HUDEP-2 (cell line): ENCODE measurements around the gene VOPP1.
"Not testable (repeated sequence)": the region's sequence is repeated elsewhere in the genome, so short reads cannot be mapped to it uniquely, and the experiment has no call there.

ENCODE experiments used
- DNase-seq, 76 experiments: peaks; one replicate each; lab custom pipeline; 2025; ENCODE audit not compliant: unreplicated experiment in 76 of 76; lab: John Stamatoyannopoulos, UW

The VOPP1 gene

GRCh38 chr7:55515569-55516279 is 56.6 kb downstream of the VOPP1 start:
- DNase-seq = no peak

- no peak for DNase-seq
Observed at GRCh38 chr7:55514546-55515265, 57.6 kb downstream of the VOPP1 start.

GRCh38 chr7:55513868-55514267 is 58.4 kb downstream of the VOPP1 start:
- no peak for DNase-seq

GRCh38 chr7:55512635-55513191 is 59.6 kb downstream of the VOPP1 start:
- no peak for DNase-seq

GRCh38 chr7:55510621-55511020 is 61.7 kb downstream of the VOPP1 start:
- no peak for DNase-seq

DNA sequence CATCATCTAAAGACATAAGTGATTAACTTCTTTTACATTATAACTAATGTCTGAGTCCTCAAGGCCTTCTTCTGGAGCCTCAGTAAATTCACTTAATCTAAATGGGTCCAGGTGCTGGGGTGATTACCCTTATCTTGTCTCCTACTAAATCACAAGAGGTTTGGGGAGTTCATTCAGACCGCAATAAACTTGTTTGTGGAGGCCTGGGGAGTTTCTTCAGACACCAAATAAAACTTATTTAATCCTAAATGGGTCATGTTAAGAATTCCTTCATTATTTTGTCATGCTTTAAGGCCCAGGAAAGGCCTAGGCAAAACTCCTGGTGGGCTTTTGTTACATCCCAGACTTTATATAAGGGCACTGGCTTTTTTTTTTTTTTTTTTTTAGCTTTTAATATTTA is 62.1 kb downstream of the VOPP1 start:
- not testable (repeated sequence) for DNase-seq

DNA sequence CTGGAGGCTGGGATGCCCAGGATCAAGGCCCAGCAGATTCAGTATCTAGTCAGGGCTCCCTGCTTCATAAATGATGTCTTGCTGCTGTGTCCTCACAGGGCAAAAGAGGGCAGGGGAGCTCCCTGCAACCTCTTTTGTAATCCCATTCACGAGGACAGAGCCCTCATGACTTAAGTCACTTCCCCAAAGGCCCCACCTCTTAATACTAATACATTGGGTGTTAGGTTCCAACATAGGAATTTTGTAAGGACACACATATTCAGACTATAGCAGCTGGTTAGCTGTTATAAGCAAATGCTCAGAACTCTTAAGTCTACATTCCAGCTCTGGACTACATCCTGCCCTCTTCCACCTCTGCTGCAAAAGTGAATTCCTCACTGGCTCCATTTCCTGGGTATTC is 63.0 kb downstream of the VOPP1 start:
- no peak for DNase-seq

- no peak for DNase-seq
Observed at GRCh38 chr7:55508221-55509011, 63.9 kb downstream of the VOPP1 start.

DNA sequence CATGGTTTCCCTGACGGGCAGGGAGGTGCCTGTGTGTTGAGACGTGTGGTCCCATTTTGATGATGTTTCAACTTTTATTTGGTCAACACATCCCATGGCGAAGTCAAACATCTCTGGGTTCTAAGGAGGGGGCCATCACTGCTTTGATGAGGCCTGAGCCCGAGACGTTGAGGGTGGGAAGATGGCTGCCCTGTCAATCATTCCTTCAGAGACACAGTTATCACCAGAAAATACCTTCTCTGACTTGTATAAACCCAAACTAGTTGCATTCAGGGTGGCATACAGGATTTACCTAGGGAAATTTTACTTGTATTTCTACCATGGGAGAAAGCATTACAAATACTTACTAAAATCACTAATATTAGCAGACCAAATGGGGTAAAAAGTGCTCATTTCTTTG is 64.6 kb downstream of the VOPP1 start:
- no peak for DNase-seq

DNA sequence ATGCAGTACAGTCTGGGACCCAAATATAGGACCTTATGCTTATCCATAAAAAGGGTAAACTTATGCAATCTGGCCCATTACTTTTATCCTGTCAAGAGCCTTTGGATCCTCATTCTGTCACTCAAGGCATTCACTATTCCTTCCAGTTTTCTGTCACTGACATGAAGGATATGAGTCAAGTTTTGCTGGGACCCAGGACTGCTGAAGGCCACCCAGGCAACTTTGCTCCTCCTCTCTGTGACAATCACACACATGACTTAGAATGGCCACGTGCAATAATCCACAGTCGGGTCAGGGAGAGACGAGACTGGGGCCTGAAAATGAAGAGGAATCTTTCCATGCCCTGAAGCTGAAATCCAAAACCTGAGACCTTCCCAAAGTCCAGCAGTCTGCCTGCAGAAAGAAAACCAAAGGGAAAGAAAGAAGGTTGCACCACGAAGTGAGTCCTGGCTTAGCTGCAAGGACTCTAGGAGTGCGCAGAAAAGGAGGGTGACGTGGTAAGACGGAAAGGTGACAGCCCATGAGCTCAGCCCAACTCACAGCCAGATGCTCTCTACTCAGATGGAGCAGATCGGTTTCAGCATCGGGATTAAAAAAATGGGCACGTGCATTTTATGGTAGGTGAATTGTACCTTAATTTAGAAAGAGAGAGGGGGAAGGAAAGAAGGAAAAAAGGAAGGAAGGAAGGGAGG is 67.2 kb downstream of the VOPP1 start:
- DNase-seq = no peak

DNA sequence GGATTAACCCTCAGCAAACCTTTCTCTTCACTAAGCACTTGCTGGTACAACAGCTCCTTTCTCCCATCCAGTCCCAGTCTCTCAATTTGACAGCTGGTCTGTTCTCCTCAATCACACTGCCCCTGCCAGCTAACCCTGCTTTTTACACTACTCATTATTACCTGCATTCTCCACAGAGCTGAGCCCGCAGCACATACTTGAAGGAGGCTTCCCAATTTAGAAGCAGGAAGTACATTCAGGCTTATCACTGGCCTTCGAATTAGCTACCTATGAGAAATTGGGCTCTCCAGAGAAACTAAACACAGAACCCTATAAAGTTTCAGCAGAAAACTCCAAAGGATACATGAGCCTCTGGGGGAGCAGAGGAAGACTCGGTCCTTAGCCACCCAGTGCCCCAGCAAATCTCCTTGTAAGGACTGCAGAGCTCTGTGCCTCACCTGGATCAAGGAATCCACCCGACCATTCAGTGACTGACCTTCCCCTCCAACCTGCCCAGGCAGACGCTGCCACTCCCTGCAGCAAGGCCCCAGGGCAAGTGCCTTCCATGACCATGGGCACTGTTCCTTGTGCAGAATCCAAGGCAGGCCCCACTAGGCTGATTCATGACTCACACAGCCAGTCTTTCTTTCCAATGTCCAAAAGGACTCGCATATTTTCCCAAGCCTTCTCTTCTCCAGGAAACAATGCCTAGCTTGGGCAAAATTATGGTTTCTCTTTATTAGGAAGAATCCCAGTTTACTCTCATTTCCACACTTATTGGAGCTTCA is 68.0 kb downstream of the VOPP1 start:
- DNase-seq = no peak

- DNase-seq = no peak
Observed at GRCh38 chr7:55502858-55503440, 69.4 kb downstream of the VOPP1 start.

GRCh38 chr7:55502124-55502857 is 70.0 kb downstream of the VOPP1 start:
- no peak for DNase-seq

DNA sequence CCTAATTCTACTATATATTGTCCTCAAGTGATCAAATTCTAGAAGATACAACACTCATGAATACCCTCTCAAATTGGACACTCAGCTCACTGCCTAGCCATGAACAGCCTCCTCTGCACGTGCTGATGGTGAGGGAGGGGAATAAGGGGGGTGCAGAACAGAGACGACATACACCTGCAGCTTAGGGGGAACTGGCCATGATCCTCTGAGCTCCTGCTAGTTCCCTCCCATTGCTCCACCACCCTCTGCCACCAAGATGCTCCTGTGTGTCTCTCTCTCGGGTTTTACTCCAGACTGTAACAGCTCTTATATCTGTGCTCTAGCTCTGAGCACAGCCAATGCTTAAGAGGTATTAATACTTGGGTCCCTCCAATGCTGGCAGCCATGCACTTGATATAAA is 70.7 kb downstream of the VOPP1 start:
- DNase-seq = no peak

DNA sequence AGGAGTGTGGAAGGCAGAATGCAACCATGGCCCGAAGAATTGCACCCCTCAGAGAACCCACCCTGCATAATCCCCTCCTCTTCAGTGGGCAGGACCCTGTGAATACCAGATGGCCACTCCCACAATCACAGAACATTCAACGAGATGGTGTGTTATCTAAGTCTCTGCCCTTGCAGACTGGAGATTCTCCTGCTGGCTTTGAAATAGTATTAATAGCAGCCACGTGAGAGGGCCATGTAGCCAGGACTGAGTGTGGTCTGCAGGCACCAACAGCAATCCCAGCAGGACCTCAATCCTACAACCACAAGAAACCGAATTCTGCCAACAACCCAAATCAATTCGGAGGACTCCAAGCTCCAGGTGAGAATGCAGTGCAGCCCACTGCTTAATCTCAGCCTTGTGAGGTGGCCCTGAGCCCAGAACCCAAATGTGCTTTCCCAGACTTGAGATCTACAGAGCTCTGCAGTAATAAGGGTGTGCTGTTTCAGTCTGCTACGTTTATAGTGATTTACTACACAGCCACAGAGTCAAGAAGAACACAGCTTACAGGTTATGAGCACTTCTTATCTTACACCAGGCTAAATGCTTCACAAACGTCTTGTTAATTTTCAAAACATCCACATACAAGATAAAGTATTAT is 72.1 kb downstream of the VOPP1 start:
- DNase-seq = no peak

DNA sequence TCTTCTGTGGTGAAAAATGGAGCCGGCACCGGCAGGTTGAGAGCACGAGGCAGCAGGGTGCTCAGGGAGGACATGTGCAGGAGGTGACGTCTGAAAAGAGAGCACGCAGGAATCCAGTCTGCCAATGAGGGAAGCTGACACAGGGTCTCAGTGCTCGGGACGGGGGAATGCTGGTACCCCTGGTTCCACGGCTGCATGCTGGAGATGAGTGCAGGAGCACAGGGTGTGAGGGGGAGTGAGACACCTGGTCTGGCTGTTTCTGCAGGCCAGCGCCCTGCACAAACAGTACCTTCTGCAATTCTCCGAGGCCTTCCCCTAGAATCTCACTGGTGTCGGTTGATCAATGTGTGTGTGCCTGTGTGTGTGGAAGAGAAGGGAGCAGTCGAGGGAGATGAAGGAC is 72.7 kb downstream of the VOPP1 start:
- DNase-seq = no peak

DNA sequence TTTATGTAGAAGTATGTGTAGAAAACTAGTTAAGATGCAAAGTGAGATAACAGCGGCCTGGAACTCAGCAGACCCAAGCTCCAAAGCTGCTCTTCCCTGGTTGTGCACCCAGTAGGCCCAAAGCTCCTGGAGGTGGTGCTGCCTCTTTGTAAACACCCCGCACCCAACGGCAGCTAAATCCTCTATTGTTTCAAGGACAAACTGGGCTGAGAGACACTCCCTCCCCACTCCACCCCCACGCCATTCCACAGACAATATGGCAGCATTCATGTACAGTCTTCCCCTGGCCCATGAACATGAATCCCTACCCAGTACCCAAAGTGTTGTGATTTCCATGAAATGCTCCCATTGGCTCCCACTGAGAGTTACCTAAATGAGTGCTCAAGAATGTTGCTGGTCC is 73.5 kb downstream of the VOPP1 start:
- DNase-seq = no peak

- DNase-seq = no peak
Observed at GRCh38 chr7:55498142-55498541, 74.2 kb downstream of the VOPP1 start.

GRCh38 chr7:55497521-55497920 is 74.8 kb downstream of the VOPP1 start:
- no peak for DNase-seq
